ENCODE data around the gene GGA1.

Gene GGA1

DNA sequence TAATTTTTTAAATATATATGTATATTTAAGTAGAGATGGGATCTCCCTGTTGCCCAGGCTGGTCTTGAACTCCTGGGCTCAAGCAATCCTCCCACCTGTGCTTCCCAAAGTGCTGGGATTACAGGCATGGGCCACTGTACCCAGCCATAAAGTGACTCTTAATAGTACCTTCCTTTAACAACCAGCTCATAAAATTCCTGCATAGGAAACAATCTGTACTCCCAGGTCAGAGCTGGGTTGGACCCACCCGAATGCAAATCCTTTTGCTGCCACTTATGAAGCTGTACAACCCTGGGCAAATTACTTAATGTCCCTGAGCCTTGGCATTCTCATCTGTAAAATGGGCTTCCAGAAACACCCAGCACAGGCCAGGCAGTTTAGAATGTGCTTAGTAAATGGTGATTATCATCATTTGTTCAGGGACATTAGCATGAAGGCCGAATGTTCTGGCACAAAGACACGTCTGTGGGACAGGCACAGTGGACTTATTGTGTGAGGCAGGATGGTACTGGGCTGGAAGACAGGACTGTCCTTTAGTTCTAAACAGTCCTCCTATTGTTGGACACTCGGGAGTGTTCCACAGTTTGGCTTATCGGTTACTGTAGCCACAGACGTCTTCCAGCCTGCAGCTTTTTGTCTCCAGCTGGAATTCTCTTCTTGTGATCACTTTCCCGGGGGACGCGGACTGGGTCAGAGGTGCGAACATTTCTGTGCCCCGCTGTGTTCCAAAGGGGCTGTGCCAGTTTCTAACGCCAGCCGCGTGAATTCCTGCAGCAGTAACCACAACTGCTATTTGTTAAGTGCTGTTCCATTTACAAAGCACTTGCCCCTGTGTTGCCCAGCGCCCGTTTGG lies 55.8 kb downstream of the GGA1 start:
- DNase-seq (ENCODE audit: extremely low spot score), result no peak
- POLR2A ChIA-PET, result no interaction called here
- CTCF ChIA-PET, result interaction anchor here (1.5 to 21.9 kb wide), 4 partner anchors 16 to 58 kb away, joined by 5 to 315 read pairs (median 128); partner anchors contain the start of genes LGALS1 and NOL12
- TF ChIP-seq, protein P1, sequence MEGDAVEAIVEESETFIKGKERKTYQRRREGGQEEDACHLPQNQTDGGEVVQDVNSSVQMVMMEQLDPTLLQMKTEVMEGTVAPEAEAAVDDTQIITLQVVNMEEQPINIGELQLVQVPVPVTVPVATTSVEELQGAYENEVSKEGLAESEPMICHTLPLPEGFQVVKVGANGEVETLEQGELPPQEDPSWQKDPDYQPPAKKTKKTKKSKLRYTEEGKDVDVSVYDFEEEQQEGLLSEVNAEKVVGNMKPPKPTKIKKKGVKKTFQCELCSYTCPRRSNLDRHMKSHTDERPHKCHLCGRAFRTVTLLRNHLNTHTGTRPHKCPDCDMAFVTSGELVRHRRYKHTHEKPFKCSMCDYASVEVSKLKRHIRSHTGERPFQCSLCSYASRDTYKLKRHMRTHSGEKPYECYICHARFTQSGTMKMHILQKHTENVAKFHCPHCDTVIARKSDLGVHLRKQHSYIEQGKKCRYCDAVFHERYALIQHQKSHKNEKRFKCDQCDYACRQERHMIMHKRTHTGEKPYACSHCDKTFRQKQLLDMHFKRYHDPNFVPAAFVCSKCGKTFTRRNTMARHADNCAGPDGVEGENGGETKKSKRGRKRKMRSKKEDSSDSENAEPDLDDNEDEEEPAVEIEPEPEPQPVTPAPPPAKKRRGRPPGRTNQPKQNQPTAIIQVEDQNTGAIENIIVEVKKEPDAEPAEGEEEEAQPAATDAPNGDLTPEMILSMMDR (IDR thresholded peaks at IDR 0.05; ENCODE audit: control extremely low read depth, extremely low read depth, low read depth, missing control alignments), result no peak

DNA sequence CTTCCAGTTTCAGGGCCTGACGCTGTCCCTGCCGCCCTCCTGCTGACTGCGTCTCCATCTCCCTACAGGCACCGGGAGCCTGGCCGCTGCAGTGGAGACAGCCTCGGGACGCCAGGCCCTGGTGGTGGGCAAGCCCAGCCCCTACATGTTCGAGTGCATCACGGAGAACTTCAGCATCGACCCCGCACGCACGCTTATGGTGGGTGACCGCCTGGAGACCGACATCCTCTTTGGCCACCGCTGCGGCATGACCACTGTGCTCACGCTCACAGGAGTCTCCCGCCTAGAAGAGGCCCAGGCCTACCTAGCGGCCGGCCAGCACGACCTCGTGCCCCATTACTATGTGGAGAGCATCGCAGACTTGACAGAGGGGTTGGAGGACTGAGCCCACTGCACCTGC lies 56.9 kb downstream of the GGA1 start:
- no peak for DNase-seq (ENCODE audit: extremely low spot score)
- POLR2A ChIA-PET, result no interaction called here
- TF ChIP-seq, protein P1 (IDR thresholded peaks at IDR 0.05; ENCODE audit: control extremely low read depth, extremely low read depth, low read depth, missing control alignments), result no peak
- CTCF ChIA-PET, result interaction anchor here (21.9 kb wide), 1 partner anchor 15 kb away, joined by 315 read pairs; the partner anchor contains the start of genes LGALS1 and NOL12

DNA sequence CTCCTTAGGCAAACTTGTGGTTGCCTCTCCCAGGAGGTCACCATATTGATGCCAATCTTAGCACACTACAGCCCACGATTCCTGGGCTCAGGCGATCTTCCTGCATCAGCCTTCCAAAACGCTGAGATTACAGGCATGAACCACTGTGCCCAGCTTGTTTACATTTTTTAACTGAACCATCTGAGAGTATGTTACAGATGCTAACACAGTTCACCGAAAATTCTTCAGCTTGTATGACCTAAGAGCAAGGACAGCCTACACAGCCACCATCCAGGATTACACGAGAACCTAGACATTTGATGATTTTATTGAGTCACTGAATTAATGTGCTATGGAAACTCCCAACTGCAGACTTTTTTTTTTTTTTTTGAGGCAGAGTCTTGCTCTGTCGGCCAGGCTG lies 61.0 kb downstream of the GGA1 start:
- ChIA-PET POLR2A (interaction anchor here (1.2 kb wide), 1 partner anchor 8 kb away, joined by 4 read pairs; no protein-coding TSS in a partner anchor), CTCF (interaction anchor here (1.0 to 21.9 kb wide), 5 partner anchors 9 to 33 kb away, joined by 3 to 315 read pairs (median 14); partner anchors contain the start of genes LGALS1, NOL12, PDXP and SH3BP1)
- TF ChIP-seq, protein P1 (IDR thresholded peaks at IDR 0.05; ENCODE audit: control extremely low read depth, extremely low read depth, low read depth, missing control alignments), result no peak
- DNase-seq (ENCODE audit: extremely low spot score), result no peak

DNA sequence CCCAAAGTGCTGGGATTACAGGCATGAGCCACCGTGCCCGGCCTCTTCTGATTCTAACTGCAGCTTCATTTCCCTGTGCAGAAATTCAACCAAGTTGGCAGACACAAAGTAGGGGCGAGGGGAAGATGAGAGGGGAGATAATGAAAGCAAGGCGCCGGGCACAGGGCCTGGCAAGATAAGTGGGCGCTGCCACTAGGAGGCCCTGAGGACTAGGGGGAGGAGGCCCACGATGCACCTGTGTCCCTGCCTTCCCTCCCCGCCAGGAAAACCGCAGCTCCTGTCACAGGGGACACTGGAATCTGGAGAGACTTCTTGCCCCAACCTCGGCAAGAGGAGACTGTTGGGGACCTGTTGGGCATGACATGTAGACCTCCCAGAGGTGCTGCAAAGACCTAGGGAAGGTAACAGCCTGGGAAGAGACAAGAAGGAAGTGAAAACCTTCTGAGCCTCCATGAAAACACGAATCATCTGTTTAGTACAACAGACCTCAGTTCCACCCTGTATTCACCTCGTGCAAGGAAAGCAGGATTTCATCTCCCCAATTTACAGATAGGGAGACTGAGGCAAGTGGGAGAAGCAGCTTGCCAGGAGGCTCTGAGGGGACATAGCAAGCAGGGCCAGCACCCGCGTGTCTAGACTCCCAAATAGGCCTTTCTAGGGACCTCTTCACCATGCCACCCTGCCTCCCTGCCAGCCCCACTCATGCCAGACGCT lies 63.7 kb downstream of the GGA1 start:
- ChIA-PET POLR2A (interaction anchor here (0.6 to 1.3 kb wide), 3 partner anchors 14 to 266 kb away, joined by 3 to 5 read pairs (median 4); partner anchors contain the start of gene PDXP), CTCF (interaction anchor here (0.7 to 21.9 kb wide), 7 partner anchors 8 to 47 kb away, joined by 3 to 315 read pairs (median 14); partner anchors contain the start of genes LGALS1, NOL12, PDXP and SH3BP1)
- no peak for DNase-seq (ENCODE audit: extremely low spot score)
- TF ChIP-seq, protein P1 (IDR thresholded peaks at IDR 0.05; ENCODE audit: control extremely low read depth, extremely low read depth, low read depth, missing control alignments), result no peak

DNA sequence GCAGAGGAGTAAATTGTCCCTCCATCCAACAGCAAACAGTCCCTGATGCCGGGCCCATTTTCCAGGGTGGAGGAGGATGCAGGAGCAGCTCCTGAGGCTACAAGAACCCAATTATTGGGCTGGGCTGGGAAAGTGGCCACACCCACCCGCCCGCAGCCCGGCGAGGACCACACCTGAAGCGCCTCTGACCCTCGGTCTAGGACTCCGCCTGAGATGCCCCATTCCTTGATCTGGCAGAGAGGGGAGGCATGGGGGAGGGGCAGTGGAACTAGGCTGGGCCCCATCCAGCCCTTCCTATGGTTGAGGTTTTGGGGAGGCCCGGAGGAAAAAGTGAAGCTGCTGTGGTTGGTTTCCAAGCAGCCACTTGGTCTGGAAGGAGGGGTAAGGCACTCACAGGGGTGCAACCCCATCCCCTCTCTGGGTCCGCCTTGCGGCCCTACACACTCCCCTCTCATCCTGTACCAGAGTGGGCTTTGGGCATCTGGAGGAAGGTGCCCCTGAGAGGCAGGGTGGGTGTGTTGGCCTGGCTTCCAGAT lies 64.4 kb downstream of the GGA1 start:
- no peak for DNase-seq (ENCODE audit: extremely low spot score)
- ChIA-PET POLR2A (no interaction called here), CTCF (interaction anchor here (1.5 to 21.9 kb wide), 5 partner anchors 7 to 48 kb away, joined by 4 to 315 read pairs (median 298); partner anchors contain the start of genes LGALS1, NOL12, PDXP and SH3BP1)
- TF ChIP-seq, protein P1 (IDR thresholded peaks at IDR 0.05; ENCODE audit: control extremely low read depth, extremely low read depth, low read depth, missing control alignments), result no peak

DNA sequence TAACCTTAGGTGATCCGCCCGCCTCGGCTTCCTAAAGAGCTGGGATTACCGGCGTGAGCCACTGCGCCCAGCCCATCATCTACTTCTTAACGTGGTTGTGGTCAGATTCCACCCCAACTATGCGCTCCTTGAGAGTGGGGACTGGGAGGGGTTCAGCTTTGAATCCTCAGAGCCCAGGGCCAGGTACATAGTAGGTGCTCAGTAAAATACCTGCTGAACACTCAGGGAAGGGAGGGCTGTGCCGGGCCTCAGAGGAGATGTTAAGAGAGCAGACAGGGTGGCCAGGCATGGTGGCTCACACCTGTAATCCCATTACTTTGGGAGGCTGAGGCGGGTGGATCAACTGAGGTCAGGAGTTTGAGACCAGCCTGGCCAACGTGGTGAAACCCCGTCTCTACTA lies 65.6 kb downstream of the GGA1 start:
- ChIA-PET POLR2A (interaction anchor here (4.4 kb wide), 1 partner anchor 15 kb away, joined by 39 read pairs; the partner anchor contains the start of gene PDXP), CTCF (interaction anchor here (13.8 to 21.9 kb wide), 3 partner anchors 6 to 32 kb away, joined by 298 to 315 read pairs (median 315); partner anchors contain the start of genes LGALS1, NOL12, PDXP and SH3BP1)
- no peak for DNase-seq (ENCODE audit: extremely low spot score)
- TF ChIP-seq, protein P1 (IDR thresholded peaks at IDR 0.05; ENCODE audit: control extremely low read depth, extremely low read depth, low read depth, missing control alignments), result no peak
